Urinary bladder (tissue), 4 donors: Measurements from ENCODE around the gene POT1. TPM values are rescaled to one million over a fixed set of nuclear protein-coding genes. Genes with fewer than 3 reads are reported as not detected.

ENCODE experiments used
- DNase-seq: peaks from one replicate; pipeline ENCODE4 v3.0.0-alpha.2; 2015; ENCODE audit errors: extremely low spot score
- H3K27ac ChIP-seq: one replicate; pipeline ENCODE4 v1.5.1; 2013; ENCODE audit warnings: low read depth, mild to moderate bottlenecking, moderate library complexity
- H3K36me3 ChIP-seq: one replicate; pipeline ENCODE4 v1.6.1; 2013; ENCODE audit warnings: mild to moderate bottlenecking, moderate library complexity; ENCODE audit not compliant: insufficient read depth
- H3K4me1 ChIP-seq: one replicate; pipeline ENCODE4 v1.6.1; 2013; ENCODE audit warnings: mild to moderate bottlenecking, moderate library complexity; ENCODE audit not compliant: insufficient read depth
- H3K4me3 ChIP-seq: one replicate; pipeline ENCODE4 v1.5.1; 2013; ENCODE audit warnings: low read depth, low read length
- WGBS: extraction: QIAGEN DNeasy Blood & Tissue Kit; methylation state at CpG from one replicate; pipeline ENCODE4 v1.1.7; 2013; 5-methylcytosine and 5-hydroxymethylcytosine counted together
- polyA plus RNA-seq: library from polyadenylated mRNA; stranded (reverse); fragments of 200-250 nt; gene quantifications from one replicate; pipeline ENCODE4 v1.2.3, GENCODE V29; 2013
- total RNA-seq: library from RNA; depleted of rRNA; stranded (reverse); fragments of >200 nt; gene quantifications from one replicate; pipeline ENCODE4 v1.2.3, GENCODE V29; 2014
- donor health status: healthy with polysubstance abuse.
- donor health status: healthy.

POT1 gene
- total and polyA plus RNA-seq, 2 donors, result 15.9 to 134 TPM

DNA sequence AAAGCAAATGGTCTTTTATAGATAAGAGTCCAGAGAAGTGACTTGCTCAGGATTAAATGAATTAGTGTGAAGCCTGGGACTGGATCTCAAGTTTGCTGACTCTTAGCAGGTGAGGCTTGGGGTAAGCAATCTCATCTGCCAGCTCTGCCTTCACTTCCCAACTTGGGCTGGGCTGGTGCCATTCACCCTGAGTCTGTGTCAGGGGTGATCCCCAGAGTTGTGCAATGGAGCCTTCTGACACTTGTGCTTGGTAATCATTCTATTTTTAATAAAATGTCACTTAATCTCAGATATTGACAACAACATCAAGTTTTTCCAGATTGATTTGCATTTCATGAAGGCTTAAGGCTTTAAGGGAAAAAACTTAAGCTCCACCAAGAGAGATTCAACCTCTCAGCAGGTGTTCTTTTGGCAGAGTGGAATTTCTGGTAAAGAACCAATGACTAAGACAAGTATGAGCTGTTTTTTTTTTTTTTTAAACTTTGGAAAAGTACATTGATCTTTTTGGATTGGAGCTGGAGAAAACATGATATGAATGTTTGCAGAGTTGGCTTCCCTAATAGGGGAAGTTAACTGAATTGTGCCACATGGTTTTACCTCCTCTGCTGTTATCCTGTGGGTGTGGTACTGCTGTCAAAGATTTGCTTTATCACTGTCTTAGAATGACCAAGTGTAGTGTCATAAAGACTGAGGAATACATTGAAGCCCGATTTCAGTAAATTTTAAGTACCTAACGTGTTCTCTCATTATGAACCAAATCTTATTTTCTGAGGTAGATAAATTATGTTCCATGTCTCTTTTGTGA lies 115.4 kb downstream of the POT1 start:
- H3K4me1 ChIP-seq, result no peaks in the 10 kb centered on the region
- no peak for DNase-seq
- H3K4me3 ChIP-seq, result no peak overlapping the region
- no peaks in the 10 kb centered on the region for H3K36me3 ChIP-seq
- H3K27ac ChIP-seq, result no peak overlapping the region
- WGBS, result 82% methylated on average over 2 of the region's 2 CpGs

DNA sequence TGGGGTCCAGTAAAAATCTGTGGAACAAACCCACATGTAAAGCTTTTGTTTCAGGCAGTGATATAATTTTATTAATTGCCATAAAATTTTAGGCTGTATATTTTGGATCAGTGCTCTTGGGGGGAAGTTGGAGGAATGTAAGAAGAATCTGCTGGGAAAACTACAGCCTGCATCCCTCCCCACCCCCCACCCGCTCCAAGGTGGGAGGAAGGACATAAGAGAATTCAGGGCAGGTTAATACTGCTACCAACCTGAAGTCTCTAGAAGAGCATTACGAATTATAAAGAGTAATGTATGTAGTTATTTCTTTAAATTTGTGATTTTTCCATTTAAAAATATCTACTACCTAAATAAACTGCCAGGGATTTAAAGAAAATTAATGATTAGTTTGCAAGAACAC lies 116.9 kb downstream of the POT1 start:
- Histone ChIP-seq H3K4me1 (no peaks in the 10 kb centered on the region), H3K27ac (no peak overlapping the region), H3K4me3 (no peak overlapping the region), H3K36me3 (no peaks in the 10 kb centered on the region)
- WGBS, result 89% methylated on average over 2 of the region's 2 CpGs
- no peak for DNase-seq

DNA sequence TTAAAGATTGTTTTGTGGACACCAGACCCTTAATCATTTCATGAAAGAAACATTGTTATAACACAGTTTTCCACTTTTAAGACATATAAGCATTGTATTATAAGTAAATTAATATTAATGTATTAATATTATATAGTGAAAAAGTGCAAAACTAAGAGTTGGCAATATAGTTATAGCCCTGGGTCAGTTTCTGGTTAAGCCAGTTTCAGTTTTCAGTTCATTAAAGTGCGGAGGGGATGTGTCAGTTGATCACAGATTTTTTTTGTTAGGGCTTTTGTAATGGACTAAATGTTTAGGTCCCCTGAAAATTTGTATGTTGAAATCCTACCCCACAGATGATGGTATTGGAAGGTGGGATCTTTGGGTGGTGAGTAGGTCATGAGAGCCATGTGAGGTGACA lies 118.3 kb downstream of the POT1 start:
- Histone ChIP-seq H3K36me3 (no peaks in the 10 kb centered on the region), H3K27ac (no peak overlapping the region), H3K4me1 (no peaks in the 10 kb centered on the region), H3K4me3 (no peak overlapping the region)
- 90% methylated on average over 1 of the region's 1 CpG for WGBS
- no peak for DNase-seq

DNA sequence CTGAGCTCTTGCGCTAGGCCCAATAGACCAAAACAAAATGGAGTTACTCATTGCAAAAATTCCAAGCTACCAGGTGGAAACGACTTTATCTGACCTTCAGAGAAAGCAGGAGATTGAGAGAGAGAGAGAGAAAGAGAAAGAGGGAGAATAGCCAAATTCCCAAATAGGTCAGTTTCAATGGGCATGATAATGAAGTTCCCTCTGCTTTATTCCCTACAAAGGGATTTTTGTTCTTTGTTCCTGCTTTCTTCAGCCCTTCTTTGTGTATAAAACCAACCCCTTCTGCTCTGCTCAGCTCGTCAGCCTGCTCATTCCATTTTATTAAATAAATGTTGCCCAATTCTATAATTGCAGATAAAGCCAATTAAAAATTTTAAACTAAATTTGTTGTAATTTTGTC lies 119.0 kb downstream of the POT1 start:
- no peak for DNase-seq
- H3K27ac ChIP-seq, result no peak overlapping the region
- no peak overlapping the region for H3K4me3 ChIP-seq
- no peaks in the 10 kb centered on the region for H3K36me3 ChIP-seq
- H3K4me1 ChIP-seq, result no peaks in the 10 kb centered on the region
- 77% methylated on average over 3 of the region's 3 CpGs for WGBS

DNA sequence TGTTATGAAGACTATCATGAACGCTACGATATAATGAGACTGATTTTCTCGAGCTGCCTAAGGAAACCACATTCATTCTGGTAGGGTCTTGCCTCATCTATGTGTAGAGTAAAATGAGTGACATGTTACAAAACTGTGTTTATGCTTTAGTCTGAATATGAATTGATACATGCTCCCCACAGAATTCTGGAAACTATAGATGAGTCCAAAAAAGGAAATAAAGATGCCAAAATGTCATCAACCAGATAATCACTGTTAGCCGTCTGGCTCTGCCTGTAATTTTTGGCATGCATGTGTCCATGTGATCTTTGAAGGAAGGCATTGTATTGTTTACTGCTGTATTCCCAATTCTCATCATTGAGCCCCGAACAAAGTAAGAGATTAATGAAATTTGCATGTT lies 121.4 kb downstream of the POT1 start:
- 73% methylated on average over 5 of the region's 5 CpGs for WGBS
- H3K36me3 ChIP-seq, result no peaks in the 10 kb centered on the region
- H3K4me3 ChIP-seq, result no peak overlapping the region
- no peak for DNase-seq
- no peak overlapping the region for H3K27ac ChIP-seq
- H3K4me1 ChIP-seq, result no peaks in the 10 kb centered on the region

DNA sequence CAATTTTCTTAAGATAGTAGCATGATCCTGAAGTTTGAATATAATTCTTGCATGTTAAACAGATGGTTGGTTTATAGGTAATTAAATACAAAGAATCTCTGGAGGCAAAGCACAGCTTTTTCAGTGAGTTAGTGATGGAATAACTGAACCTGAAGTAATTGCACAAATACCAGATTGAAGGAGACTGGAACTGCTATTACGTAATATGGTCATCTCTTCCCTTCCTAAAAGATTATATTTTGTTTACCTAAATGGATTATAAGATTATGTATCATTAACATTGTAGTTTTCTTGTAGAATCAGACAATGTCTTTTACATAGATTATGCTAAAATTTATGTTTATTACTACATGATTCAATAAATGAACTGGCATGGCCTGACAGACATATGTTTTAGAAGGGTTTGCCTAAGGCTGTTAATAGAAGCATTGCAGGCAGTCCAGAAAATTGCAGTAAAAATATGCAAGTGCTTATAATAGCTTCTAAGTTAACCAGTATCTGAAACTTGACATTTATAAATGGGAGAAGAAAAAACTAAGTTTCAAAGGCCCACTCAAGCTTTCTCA lies 128.2 kb downstream of the POT1 start:
- Histone ChIP-seq H3K4me3 (no peak overlapping the region), H3K4me1 (no peaks in the 10 kb centered on the region), H3K27ac (no peak overlapping the region), H3K36me3 (no peaks in the 10 kb centered on the region)
- no peak for DNase-seq
- WGBS, result 62% methylated on average over 1 of the region's 1 CpG

GRCh38 chr7:124800386-124800785 lies 129.2 kb downstream of the POT1 start:
- no peak overlapping the region for H3K4me3 ChIP-seq
- DNase-seq, result no peak
- no peak overlapping the region for H3K27ac ChIP-seq
- 37% methylated on average over 2 of the region's 2 CpGs for WGBS
- H3K4me1 ChIP-seq, result no peaks in the 10 kb centered on the region
- no peaks in the 10 kb centered on the region for H3K36me3 ChIP-seq

DNA sequence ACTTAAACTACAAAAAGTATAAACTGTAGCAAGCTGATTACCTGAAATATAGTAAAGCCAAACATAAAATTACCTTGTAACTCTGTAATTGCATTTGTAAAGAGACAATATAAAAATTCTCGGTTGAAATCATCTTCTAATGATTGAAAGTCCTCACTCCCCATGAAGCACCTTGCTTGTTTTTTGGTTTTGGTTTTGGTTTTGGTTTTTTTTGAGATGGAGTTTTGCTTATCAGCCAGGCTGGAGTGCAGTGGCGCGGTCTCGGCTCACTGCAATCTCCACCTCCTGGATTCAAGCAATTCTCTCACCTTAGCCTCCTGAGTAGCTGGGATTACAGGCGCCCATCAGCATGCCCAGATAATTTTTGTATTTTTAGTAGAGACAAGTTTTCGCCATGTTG lies 130.2 kb downstream of the POT1 start:
- WGBS, result 95% methylated on average over 6 of the region's 6 CpGs
- no peak for DNase-seq
- Histone ChIP-seq H3K27ac (no peak overlapping the region), H3K4me1 (no peaks in the 10 kb centered on the region), H3K4me3 (no peak overlapping the region), H3K36me3 (no peaks in the 10 kb centered on the region)

DNA sequence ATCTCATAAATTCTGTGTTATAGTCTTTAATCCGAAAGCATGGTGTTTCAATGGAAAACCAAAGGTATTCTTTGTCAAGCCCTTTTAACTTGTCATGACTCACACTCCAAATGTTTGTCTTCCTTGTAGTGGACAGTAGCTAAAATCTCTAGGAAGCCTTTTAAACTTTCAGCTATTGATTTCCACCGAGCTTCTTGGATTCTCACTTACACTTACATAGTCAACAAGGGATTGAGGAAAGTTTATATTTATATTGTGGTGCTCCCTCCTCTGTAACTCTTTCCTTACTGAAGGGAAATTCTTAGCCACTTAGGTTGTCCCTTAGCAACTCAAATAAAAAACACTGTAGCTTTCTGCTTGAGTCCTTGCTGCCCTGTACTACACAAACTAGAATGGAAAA lies 132.9 kb downstream of the POT1 start:
- DNase-seq, result no peak
- H3K27ac ChIP-seq, result no peak overlapping the region
- 45% methylated on average over 2 of the region's 2 CpGs for WGBS
- H3K36me3 ChIP-seq, result no peaks in the 10 kb centered on the region
- H3K4me1 ChIP-seq, result no peaks in the 10 kb centered on the region
- H3K4me3 ChIP-seq, result no peak overlapping the region

- Histone ChIP-seq H3K27ac (no peak overlapping the region), H3K36me3 (no peaks in the 10 kb centered on the region), H3K4me1 (no peaks in the 10 kb centered on the region), H3K4me3 (no peak overlapping the region)
- no peak for DNase-seq
- 75% methylated on average over 3 of the region's 3 CpGs for whole genome bisulfite sequencing
Observed at GRCh38 chr7:124792696-124793095, 136.9 kb downstream of the POT1 start.

DNA sequence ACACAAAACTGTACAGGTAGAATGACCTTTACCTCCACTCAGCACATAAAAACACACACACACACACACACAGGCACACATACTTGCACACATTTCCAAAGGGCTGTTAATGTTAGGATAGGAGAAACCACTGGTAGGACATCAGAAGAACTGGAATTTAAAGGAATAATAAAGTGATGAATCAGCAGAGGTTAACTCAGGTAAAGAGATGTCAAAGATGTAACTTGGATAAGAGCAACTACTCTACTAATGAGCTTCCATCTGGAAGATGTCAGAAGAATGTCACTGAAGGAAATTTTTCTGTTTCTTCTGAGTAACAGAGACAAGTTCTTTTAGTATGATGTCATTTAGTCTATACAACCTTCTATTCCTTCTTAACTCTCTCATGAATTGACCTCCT lies 137.6 kb downstream of the POT1 start:
- Histone ChIP-seq H3K4me1 (no peaks in the 10 kb centered on the region), H3K36me3 (no peaks in the 10 kb centered on the region), H3K4me3 (no peak overlapping the region), H3K27ac (no peak overlapping the region)
- no peak for DNase-seq

- no peaks in the 10 kb centered on the region for H3K36me3 ChIP-seq
- H3K4me3 ChIP-seq, result no peak overlapping the region
- 72% methylated on average over 4 of the region's 4 CpGs for WGBS
Observed at GRCh38 chr7:124791426-124791825, 138.2 kb downstream of the POT1 start.

GRCh38 chr7:124790645-124791044 lies 139.0 kb downstream of the POT1 start:
- no peak overlapping the region for H3K27ac ChIP-seq
- no peaks in the 10 kb centered on the region for H3K4me1 ChIP-seq
- no peak overlapping the region for H3K4me3 ChIP-seq
- 45% methylated on average over 6 of the region's 6 CpGs for WGBS
- DNase-seq, result no peak
- H3K36me3 ChIP-seq, result no peaks in the 10 kb centered on the region

More at GRCh38 chr7:124791426-124791825, 138.2 kb downstream of the POT1 start:
- Histone ChIP-seq H3K4me1 (no peaks in the 10 kb centered on the region), H3K27ac (no peak overlapping the region)
- no peak for DNase-seq

GRCh38 chr7:124785994-124786393 lies 143.6 kb downstream of the POT1 start:
- 59% methylated on average over 6 of the region's 6 CpGs for WGBS

More at GRCh38 chr7:124785994-124786393, 143.6 kb downstream of the POT1 start:
- no peak overlapping the region for H3K4me3 ChIP-seq
- H3K27ac ChIP-seq, result no peak overlapping the region
- no peak for DNase-seq
- H3K36me3 ChIP-seq, result no peaks in the 10 kb centered on the region
- H3K4me1 ChIP-seq, result no peaks in the 10 kb centered on the region
